Uterus (tissue), 4 donors: ENCODE results near the gene CTXND2. TPM values are rescaled to one million over a fixed set of nuclear protein-coding genes. Genes with fewer than 3 reads are reported as not detected.
"Not testable (repeated sequence)": the region's sequence is repeated elsewhere in the genome, so short reads cannot be mapped to it uniquely, and the experiment has no call there.

Experiments
- DNase-seq, 2 donors: peaks; one replicate each; pipeline ENCODE4 v3.0.0-alpha.2; 2019 to 2020
- H3K27ac ChIP-seq, 2 donors: fragments of 200-600 bp; sonication (generic); 1 replicate in 1 of 2; 2 replicates in 1 of 2; pipeline ENCODE4 v1.5.1; 2016 to 2018
- H3K27me3 ChIP-seq, 2 donors: fragments of 200-600 bp; sonication (generic); one replicate each; pipeline ENCODE4 v1.5.1; 2018 to 2019; ENCODE audit warnings: control low read depth in 1 of 2
- H3K36me3 ChIP-seq, 2 donors: fragments of 200-600 bp; sonication (generic); one replicate each; pipeline ENCODE4 v1.5.1; 2019; ENCODE audit warnings: control low read depth in 1 of 2
- H3K4me1 ChIP-seq, 2 donors: fragments of 200-600 bp; sonication (generic); one replicate each; pipeline ENCODE4 v1.5.1; 2018 to 2019; ENCODE audit warnings: control low read depth in 1 of 2
- H3K4me3 ChIP-seq, 2 donors: fragments of 200-600 bp; sonication (generic); 1 replicate in 1 of 2; 2 replicates in 1 of 2; pipeline ENCODE4 v1.5.1; 2018 to 2019; ENCODE audit warnings: mild to moderate bottlenecking in 1 of 2
- H3K9me3 ChIP-seq, 2 donors: fragments of 200-600 bp; sonication (generic); one replicate each; pipeline ENCODE4 v1.5.1; 2019; ENCODE audit warnings: control low read depth in 1 of 2
- POLR2A ChIP-seq, 2 donors: fragments of 450-650 bp; IDR thresholded peaks; one replicate each; pipeline ENCODE4 v1.6.1; 2016; ENCODE audit warnings: antibody characterized with exemption in 2 of 2, mild to moderate bottlenecking in 1 of 2, moderate library complexity in 1 of 2
- intact Hi-C: fragments of 100-400 bp; cut with DNase I; formaldehyde crosslinking; loops from one replicate; pipeline ENCODE4 v1.15.1; 2023; ENCODE audit warnings: low total_unique reads
- total RNA-seq, 4 donors: library from RNA; depleted of rRNA in 3 of 4; stranded (reverse); fragments of >200 nt in 3 of 4; gene quantifications; one replicate each; pipeline versions ENCODE4 v1.1.0 to v1.2.4, GENCODE V29; 2014 to 2023
- TF ChIP-seq, protein P1 (sequence below), 4 experiments: fragments of 200-600 bp in 2 of 4; fragments of 450-650 bp in 2 of 4; sonication (generic) in 2 of 4; IDR thresholded peaks; one replicate each; pipeline ENCODE4 v1.5.1; 2016 to 2019; ENCODE audit warnings: antibody characterized with exemption in 4 of 4, mild to moderate bottlenecking in 2 of 4, moderate library complexity in 1 of 4
- donor health status: DM: yes; HTN: yes; CAD: no.

CTXND2 gene
- total RNA-seq, 4 donors from 2014 or later = not detected

DNA sequence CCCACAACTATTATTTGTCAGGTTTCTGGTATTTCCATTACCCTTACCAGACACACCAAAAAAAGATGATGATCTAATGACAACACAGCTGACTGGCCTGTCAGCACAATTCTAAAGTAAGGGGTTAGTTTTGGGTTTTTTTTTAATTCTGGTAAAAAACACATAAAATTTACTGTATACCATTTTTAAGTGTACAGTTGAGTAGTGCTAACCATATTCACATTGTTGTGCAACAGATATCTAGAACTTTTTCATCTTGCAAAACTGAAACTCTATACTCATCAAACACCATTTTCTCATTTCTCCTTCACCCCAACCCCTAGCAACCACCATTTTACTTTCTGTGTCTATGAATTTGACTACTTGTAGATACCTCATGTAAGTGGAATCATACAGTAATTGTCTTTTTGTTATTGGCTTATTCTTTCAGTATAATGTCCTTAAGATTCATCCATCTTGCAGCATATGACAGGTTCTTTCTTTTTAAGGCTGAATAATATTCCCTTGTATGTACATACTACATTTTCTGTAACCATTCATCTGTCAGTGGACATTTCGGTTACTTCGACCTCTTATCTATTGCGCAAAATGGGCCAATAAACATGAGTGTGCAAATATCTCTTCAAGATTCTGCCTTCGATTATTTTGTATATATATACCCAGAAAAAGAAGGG lies 40.3 kb upstream of the CTXND2 start:
- DNase-seq = no peak
- no peaks in the 10 kb centered on the region for H3K4me1 ChIP-seq
- no peaks in the 10 kb centered on the region for H3K9me3 ChIP-seq
- no peak for TF ChIP-seq POLR2A (IDR thresholded peaks at IDR 0.05)
- TF ChIP-seq, protein P1, sequence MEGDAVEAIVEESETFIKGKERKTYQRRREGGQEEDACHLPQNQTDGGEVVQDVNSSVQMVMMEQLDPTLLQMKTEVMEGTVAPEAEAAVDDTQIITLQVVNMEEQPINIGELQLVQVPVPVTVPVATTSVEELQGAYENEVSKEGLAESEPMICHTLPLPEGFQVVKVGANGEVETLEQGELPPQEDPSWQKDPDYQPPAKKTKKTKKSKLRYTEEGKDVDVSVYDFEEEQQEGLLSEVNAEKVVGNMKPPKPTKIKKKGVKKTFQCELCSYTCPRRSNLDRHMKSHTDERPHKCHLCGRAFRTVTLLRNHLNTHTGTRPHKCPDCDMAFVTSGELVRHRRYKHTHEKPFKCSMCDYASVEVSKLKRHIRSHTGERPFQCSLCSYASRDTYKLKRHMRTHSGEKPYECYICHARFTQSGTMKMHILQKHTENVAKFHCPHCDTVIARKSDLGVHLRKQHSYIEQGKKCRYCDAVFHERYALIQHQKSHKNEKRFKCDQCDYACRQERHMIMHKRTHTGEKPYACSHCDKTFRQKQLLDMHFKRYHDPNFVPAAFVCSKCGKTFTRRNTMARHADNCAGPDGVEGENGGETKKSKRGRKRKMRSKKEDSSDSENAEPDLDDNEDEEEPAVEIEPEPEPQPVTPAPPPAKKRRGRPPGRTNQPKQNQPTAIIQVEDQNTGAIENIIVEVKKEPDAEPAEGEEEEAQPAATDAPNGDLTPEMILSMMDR (IDR thresholded peaks at IDR 0.05) = no peak
- intact Hi-C loops = no loop called here
- H3K27ac ChIP-seq = no peak overlapping the region
- no peaks in the 10 kb centered on the region for H3K27me3 ChIP-seq
- H3K4me3 ChIP-seq = no peak overlapping the region
- no peaks in the 10 kb centered on the region for H3K36me3 ChIP-seq

DNA sequence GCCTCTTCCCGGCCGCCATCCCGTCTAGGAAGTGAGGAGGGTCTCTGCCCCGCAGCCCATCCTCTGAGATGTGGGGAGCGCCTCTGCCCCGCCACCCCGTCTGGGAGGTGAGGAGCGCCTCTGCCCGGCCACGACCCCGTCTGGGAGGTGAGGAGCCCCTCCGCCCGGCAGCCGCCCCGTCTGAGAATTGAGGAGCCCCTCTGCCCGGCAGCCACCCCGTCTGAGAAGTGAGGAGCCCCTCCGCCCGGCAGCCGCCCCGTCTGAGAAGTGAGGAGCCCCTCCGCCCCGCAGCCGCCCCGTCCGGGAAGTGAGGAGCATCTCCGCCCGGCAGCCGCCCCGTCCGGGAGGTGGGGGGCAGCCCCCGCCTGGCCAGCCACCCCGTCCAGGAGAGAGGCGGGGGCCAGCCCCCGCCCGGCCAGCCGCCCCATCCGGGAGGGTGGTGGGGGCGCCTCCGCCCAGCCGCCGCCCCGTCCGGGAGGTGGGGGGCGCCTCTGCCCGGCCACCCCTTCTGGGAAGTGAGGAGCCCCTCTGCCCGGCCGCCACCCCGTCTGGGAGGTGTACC lies 36.1 kb upstream of the CTXND2 start:
- H3K27me3 ChIP-seq, intact Hi-C loops, DNase-seq, H3K4me3 ChIP-seq, H3K9me3 ChIP-seq, H3K27ac ChIP-seq, H3K4me1 ChIP-seq, H3K36me3 ChIP-seq: not testable (repeated sequence)

DNA sequence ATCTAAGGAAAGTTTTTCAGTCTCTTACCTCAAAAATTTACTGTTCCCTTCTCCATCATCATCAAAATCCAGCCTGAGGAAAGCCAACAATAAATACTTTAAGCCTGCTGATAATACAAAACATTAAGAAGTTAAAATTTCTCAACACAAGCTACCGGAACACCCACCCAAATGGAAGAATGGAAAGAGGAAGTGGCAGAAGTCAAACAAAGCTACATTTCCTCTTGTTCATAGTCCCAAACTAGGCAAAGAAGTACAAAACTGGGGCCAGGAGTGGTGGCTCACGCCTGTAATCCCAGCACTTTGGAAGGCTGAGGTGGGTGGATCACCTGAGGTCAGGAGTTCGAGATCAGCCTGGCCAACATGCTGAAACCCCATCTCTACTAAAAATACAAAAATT lies 34.2 kb upstream of the CTXND2 start:
- H3K9me3 ChIP-seq, H3K36me3 ChIP-seq, H3K27ac ChIP-seq, DNase-seq, H3K4me1 ChIP-seq, H3K27me3 ChIP-seq, intact Hi-C loops, H3K4me3 ChIP-seq: not testable (repeated sequence)

DNA sequence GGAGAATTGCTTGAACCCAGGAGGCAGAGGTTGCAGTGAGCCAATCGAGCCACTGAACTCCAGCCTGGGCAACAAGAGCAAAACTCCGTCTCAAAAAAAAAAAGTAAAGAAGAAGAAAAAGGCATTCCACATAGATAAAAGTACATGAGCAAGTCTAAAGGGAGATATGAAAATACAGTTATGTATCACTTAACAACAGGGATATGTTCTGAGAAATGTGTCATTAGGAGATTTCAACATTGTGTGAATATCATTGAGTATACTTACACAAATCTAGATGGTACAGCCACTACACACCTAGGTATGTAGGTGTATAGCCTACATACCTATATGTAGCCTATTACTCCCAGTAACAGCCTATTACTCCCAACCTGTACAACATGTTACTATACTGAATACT lies 23.2 kb upstream of the CTXND2 start:
- intact Hi-C loops = no loop called here
- TF ChIP-seq, protein P1 (IDR thresholded peaks at IDR 0.05) = no peak
- TF ChIP-seq POLR2A (IDR thresholded peaks at IDR 0.05) = no peak

DNA sequence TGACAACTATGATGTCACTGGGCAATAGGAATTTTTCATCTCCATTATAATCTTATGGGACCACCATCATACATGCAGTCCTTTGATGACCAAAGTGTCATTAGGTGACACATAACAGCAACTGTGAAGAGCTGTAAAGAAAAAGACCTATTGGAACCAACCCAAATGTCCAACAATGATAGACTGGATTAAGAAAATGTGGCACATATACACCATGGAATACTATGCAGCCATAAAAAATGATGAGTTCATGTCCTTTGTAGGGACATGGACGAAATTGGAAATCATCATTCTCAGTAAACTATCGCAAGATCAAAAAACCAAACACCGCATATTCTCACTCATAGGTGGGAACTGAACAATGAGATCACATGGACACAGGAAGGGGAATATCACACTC lies 22.7 kb upstream of the CTXND2 start:
- H3K4me3 ChIP-seq, H3K9me3 ChIP-seq, H3K27me3 ChIP-seq, intact Hi-C loops, H3K36me3 ChIP-seq, H3K27ac ChIP-seq, H3K4me1 ChIP-seq, DNase-seq: not testable (repeated sequence)

More for the DNA sequence above, 23.2 kb upstream of the CTXND2 start:
- Histone ChIP-seq H3K4me1 (no peaks in the 10 kb centered on the region), H3K36me3 (no peaks in the 10 kb centered on the region), H3K27me3 (no peaks in the 10 kb centered on the region), H3K27ac (no peak overlapping the region), H3K9me3 (no peaks in the 10 kb centered on the region), H3K4me3 (no peak overlapping the region)
- DNase-seq = no peak

DNA sequence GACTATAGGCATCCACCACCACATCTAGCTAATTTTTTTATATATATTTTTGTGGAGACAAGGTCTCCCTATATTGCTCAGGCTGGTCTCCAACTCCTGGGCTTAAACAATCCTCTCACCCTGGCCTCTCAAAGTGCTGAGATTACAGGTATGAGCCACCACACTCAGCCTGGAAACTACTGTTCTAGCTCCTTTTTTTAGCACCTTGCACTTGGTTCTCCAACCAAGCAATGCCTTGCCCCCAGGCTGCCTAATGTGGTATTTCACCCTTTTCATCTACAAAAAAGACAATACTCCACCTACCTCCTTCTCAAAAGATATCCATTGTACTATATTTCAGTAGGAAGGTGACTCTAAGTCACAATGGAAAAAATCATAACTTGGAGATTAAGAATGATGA lies 17.3 kb upstream of the CTXND2 start:
- Histone ChIP-seq H3K36me3 (no peaks in the 10 kb centered on the region), H3K4me3 (no peak overlapping the region), H3K9me3 (no peaks in the 10 kb centered on the region), H3K27ac (no peak overlapping the region), H3K4me1 (no peaks in the 10 kb centered on the region), H3K27me3 (no peaks in the 10 kb centered on the region)
- intact Hi-C loops = no loop called here
- no peak for TF ChIP-seq POLR2A (IDR thresholded peaks at IDR 0.05)
- TF ChIP-seq, protein P1 (IDR thresholded peaks at IDR 0.05) = no peak
- no peak for DNase-seq

DNA sequence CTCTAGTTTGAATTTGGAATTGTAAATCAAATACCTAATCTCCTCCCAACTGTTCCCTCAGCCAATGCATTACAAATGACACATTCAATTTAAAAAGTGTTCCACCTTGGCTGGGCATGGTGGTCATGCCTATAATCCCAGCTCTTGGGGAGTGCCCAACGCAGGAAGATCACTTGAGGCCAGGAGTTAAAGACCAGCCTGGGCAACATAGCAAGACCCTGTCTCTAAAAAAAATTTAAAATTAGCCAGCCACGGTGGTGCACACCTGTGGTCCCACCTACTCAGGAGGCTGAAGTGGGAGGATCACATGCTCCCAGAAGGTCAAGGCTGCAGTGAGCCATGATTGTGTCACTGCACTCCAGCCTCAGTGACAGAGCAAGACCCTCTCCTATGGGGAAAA lies 14.4 kb upstream of the CTXND2 start:
- Histone ChIP-seq H3K27ac (no peak overlapping the region), H3K36me3 (no peaks in the 10 kb centered on the region), H3K27me3 (no peaks in the 10 kb centered on the region), H3K9me3 (no peaks in the 10 kb centered on the region), H3K4me3 (no peak overlapping the region), H3K4me1 (no peaks in the 10 kb centered on the region)
- TF ChIP-seq, protein P1 (IDR thresholded peaks at IDR 0.05) = no peak
- no peak for TF ChIP-seq POLR2A (IDR thresholded peaks at IDR 0.05)
- intact Hi-C loops = no loop called here
- no peak for DNase-seq
